ENCODE results near the gene DHX8. TPM values are rescaled to one million over a fixed set of nuclear protein-coding genes. Genes with fewer than 3 reads are reported as not detected.

The DHX8 gene
- total RNA-seq, 4 donors from 2014 or later = 31.7 to 35.1 (median 33.4) TPM

DNA sequence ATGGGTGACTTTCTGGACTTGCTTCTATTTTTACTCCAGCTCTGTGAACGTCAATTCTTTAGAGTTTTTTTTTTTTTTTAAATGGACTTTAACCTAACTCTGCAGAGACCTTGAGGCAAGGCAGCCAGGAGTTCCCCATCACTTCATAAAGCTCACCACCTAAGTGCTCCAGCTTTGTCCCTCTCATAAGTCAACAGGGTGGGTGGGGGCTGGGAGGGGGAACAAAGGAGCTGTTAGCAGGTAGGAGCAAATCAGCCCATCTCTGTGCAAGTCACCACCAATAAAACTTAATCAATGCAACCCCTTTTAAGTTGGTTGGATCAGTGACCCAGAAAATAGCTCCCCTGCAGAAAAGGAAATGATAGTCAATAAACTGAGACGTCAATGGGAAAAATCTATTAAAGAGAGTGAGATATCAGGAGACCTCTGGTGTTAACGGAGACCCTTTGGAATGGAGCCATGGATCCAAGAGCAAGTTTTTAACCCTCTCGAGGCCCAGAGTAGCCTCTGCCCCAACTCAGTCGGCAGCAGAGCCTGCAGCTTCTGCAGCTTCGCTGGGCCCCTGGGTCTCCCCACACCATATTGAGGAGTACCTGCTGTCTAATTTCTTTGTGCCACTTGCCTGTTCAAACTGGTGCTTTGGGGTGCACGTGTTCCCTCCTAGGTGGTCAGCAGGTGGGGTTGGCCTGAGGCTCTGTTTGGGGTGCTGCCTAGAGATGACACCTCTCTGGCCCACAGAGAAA, 90.0 kb downstream of the DHX8 start:
- Histone ChIP-seq H3K4me1 (peaks cover 12 to 20% (median 16%) of the 10 kb centered on the region in 4 donors), H3K36me3 (no peaks in the 10 kb centered on the region), H3K9me3 (no peaks in the 10 kb centered on the region), H3K4me3 (no peak overlapping the region), H3K27ac (replicated peaks in 1 of 4) (no peak overlapping the region), H3K27me3 (no peaks in the 10 kb centered on the region)
- TF ChIP-seq POLR2AphosphoS5 (IDR thresholded peaks at IDR 0.05) = no peak
- TF ChIP-seq, protein P1, sequence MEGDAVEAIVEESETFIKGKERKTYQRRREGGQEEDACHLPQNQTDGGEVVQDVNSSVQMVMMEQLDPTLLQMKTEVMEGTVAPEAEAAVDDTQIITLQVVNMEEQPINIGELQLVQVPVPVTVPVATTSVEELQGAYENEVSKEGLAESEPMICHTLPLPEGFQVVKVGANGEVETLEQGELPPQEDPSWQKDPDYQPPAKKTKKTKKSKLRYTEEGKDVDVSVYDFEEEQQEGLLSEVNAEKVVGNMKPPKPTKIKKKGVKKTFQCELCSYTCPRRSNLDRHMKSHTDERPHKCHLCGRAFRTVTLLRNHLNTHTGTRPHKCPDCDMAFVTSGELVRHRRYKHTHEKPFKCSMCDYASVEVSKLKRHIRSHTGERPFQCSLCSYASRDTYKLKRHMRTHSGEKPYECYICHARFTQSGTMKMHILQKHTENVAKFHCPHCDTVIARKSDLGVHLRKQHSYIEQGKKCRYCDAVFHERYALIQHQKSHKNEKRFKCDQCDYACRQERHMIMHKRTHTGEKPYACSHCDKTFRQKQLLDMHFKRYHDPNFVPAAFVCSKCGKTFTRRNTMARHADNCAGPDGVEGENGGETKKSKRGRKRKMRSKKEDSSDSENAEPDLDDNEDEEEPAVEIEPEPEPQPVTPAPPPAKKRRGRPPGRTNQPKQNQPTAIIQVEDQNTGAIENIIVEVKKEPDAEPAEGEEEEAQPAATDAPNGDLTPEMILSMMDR (IDR thresholded peaks at IDR 0.05) = no peak
- 55% methylated on average over 7 of the region's 7 CpGs for WGBS
- intact Hi-C loops (cut with DNase I) = no loop called here
- no peak for DNase-seq (ENCODE audit: extremely low spot score)

DNA sequence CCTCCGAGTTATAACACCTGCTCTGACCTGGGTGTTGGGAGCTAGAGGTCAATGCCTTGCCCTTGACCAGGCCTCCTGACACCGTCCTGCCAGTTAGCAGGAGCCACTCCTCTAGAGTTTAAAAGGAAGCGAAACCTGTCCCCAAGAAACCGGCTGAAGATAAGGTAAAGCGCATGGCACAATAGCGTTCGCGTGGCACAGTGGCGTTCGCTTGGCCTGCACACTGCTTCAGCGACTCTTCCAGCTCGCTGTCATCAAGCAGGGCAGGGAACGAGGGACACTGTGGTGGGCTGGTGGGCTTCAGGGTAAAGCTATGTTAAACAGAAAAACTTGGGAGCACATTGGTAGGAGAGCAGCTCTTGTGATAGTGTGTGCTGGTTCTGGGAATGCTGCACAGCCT, 90.6 kb downstream of the DHX8 start:
- Histone ChIP-seq H3K4me3 (no peak overlapping the region), H3K27me3 (no peaks in the 10 kb centered on the region), H3K36me3 (no peaks in the 10 kb centered on the region), H3K9me3 (no peaks in the 10 kb centered on the region), H3K4me1 (peaks cover 17 to 26% (median 22%) of the 10 kb centered on the region in 4 donors), H3K27ac (replicated peaks in 1 of 4) (no peak overlapping the region)
- WGBS = 87% methylated on average over 13 of the region's 13 CpGs
- intact Hi-C loops (cut with DNase I) = no loop called here
- no peak for DNase-seq (ENCODE audit: extremely low spot score)
- TF ChIP-seq, protein P1 (IDR thresholded peaks at IDR 0.05) = no peak
- no peak for TF ChIP-seq POLR2AphosphoS5 (IDR thresholded peaks at IDR 0.05)
- TF ChIP-seq POLR2A (IDR thresholded peaks at IDR 0.05; ENCODE audit: low read depth) = no peak
- no peak for TF ChIP-seq EP300 (IDR thresholded peaks at IDR 0.05)

DNA sequence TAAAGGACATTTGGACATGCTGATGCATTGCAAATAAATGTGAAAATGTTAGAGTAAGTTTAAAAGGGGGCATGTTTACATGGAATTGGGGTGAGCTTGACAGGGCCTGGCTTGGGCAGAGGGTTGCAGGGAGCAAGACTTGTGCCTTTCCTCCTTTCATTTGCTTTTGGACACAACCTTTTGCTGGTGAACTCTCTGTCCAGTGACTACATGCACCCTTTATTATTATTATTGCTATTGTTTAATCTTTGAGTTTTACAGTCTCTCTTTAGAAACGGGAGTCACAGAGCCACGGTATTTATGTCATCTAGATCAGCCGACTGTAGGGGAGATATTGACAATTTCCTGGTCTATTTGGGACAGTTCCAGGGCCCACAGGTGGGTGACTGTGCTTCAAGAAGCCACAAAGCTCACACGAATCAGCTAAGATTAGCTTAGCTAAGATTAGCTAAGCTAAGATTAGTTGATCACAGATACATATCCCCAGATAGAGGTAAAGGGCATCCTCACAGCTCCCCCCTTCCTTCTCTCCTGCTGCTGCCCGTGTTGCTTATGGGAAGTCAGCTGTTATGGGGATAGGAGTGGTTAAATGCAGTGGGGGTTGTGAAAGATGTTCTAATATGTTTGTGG, 91.2 kb downstream of the DHX8 start:
- no peak for DNase-seq (ENCODE audit: extremely low spot score)
- Histone ChIP-seq H3K27me3 (no peaks in the 10 kb centered on the region), H3K4me1 (peaks cover 17 to 29% (median 25%) of the 10 kb centered on the region in 4 donors), H3K4me3 (no peak overlapping the region), H3K36me3 (no peaks in the 10 kb centered on the region), H3K9me3 (no peaks in the 10 kb centered on the region), H3K27ac (replicated peaks in 1 of 4) (no peak overlapping the region)
- TF ChIP-seq POLR2AphosphoS5 (IDR thresholded peaks at IDR 0.05) (no peak), POLR2A (IDR thresholded peaks at IDR 0.05; ENCODE audit: low read depth) (no peak), EP300 (IDR thresholded peaks at IDR 0.05) (no peak)
- TF ChIP-seq, protein P1 (IDR thresholded peaks at IDR 0.05) = no peak
- intact Hi-C loops (cut with DNase I) = loop anchor here (5.0 kb wide), 1 partner anchor 187 kb away; no protein-coding TSS in a partner anchor
- 56% methylated on average over 5 of the region's 5 CpGs for WGBS

Small RNA genes lying within 50 kb of the gene (small RNA-seq; reads per million reads assigned to genes)
- 0 reads per million in 3 donors for gene RNU6-406P
- 0 reads per million in 3 donors for gene RNU6-971P

Other genes with a start within 250 kb of the DHX8 start
- gene RNU2-1, start 250.0 kb upstream of the DHX8 start, total RNA-seq = not detected
- gene ARL4D, start 85.0 kb upstream of the DHX8 start, total RNA-seq = 10 to 100 TPM; 17.5 to 31.1 (median 21.9) TPM
- gene ETV4, start 62.4 kb downstream of the DHX8 start, total RNA-seq = 1 to 10 TPM in 1 of 4 donors, under 1 TPM in 2, not detected in 1; 0.19 to 1.3 (median 0.83) TPM
- 10 to 100 TPM in 3 of 4 donors, 1 to 10 TPM in 1; 6.6 to 16.1 (median 12.9) TPM for gene MEOX1, start 177.9 kb downstream of the DHX8 start, total RNA-seq

Measured in esophagus muscularis mucosa (tissue), 4 donors.